Uterus (tissue), 4 donors: Measurements from ENCODE around the gene CEP350. TPM values are rescaled to one million over a fixed set of nuclear protein-coding genes. Genes with fewer than 3 reads are reported as not detected.

Experiments
- DNase-seq, 2 donors: peaks; one replicate each; pipeline ENCODE4 v3.0.0-alpha.2; 2019 to 2020
- H3K27ac ChIP-seq, 2 donors: fragments of 200-600 bp; sonication (generic); 1 replicate in 1 of 2; 2 replicates in 1 of 2; pipeline ENCODE4 v1.5.1; 2016 to 2018
- H3K27me3 ChIP-seq, 2 donors: fragments of 200-600 bp; sonication (generic); one replicate each; pipeline ENCODE4 v1.5.1; 2018 to 2019; ENCODE audit warnings: control low read depth in 1 of 2
- H3K36me3 ChIP-seq, 2 donors: fragments of 200-600 bp; sonication (generic); one replicate each; pipeline ENCODE4 v1.5.1; 2019; ENCODE audit warnings: control low read depth in 1 of 2
- H3K4me1 ChIP-seq, 2 donors: fragments of 200-600 bp; sonication (generic); one replicate each; pipeline ENCODE4 v1.5.1; 2018 to 2019; ENCODE audit warnings: control low read depth in 1 of 2
- H3K4me3 ChIP-seq, 2 donors: fragments of 200-600 bp; sonication (generic); 1 replicate in 1 of 2; 2 replicates in 1 of 2; pipeline ENCODE4 v1.5.1; 2018 to 2019; ENCODE audit warnings: mild to moderate bottlenecking in 1 of 2
- H3K9me3 ChIP-seq, 2 donors: fragments of 200-600 bp; sonication (generic); one replicate each; pipeline ENCODE4 v1.5.1; 2019; ENCODE audit warnings: control low read depth in 1 of 2
- CTCF ChIP-seq, 4 experiments: fragments of 200-600 bp in 2 of 4; fragments of 450-650 bp in 2 of 4; sonication (generic) in 2 of 4; IDR thresholded peaks; one replicate each; pipeline ENCODE4 v1.5.1; 2016 to 2019; ENCODE audit warnings: antibody characterized with exemption in 4 of 4, mild to moderate bottlenecking in 2 of 4, moderate library complexity in 1 of 4
- POLR2A ChIP-seq, 2 donors: fragments of 450-650 bp; IDR thresholded peaks; one replicate each; pipeline ENCODE4 v1.6.1; 2016; ENCODE audit warnings: antibody characterized with exemption in 2 of 2, mild to moderate bottlenecking in 1 of 2, moderate library complexity in 1 of 2
- intact Hi-C: fragments of 100-400 bp; cut with DNase I; formaldehyde crosslinking; loops from one replicate; pipeline ENCODE4 v1.15.1; 2023; ENCODE audit warnings: low total_unique reads
- total RNA-seq, 4 donors: library from RNA; depleted of rRNA in 3 of 4; stranded (reverse); fragments of >200 nt in 3 of 4; gene quantifications; one replicate each; pipeline versions ENCODE4 v1.1.0 to v1.2.4, GENCODE V29; 2014 to 2023
- donor health status: DM: yes; HTN: yes; CAD: no.

Gene CEP350
- total RNA-seq, 4 donors from 2014 or later, result 28.5 to 97.3 (median 82.7) TPM

GRCh38 chr1:180141381-180141934, 186.8 kb downstream of the CEP350 start:
- intact Hi-C loops, result no loop called here
- H3K4me3 ChIP-seq, result no peak overlapping the region
- no peak for DNase-seq
- H3K27ac ChIP-seq, result no peak overlapping the region
- H3K4me1 ChIP-seq, result no peaks in the 10 kb centered on the region
- H3K27me3 ChIP-seq, result no peaks in the 10 kb centered on the region
- H3K36me3 ChIP-seq, result no peaks in the 10 kb centered on the region
- no peak for TF ChIP-seq POLR2A (IDR thresholded peaks at IDR 0.05)
- TF ChIP-seq CTCF (IDR thresholded peaks at IDR 0.05), result no peak
- no peaks in the 10 kb centered on the region for H3K9me3 ChIP-seq

- H3K4me3 ChIP-seq, result no peak overlapping the region
- no peak for TF ChIP-seq POLR2A (IDR thresholded peaks at IDR 0.05)
- no peak for TF ChIP-seq CTCF (IDR thresholded peaks at IDR 0.05)
- no peaks in the 10 kb centered on the region for H3K27me3 ChIP-seq
- intact Hi-C loops, result no loop called here
- no peak for DNase-seq
- no peaks in the 10 kb centered on the region for H3K36me3 ChIP-seq
- no peaks in the 10 kb centered on the region for H3K4me1 ChIP-seq
- no peak overlapping the region for H3K27ac ChIP-seq
- H3K9me3 ChIP-seq, result no peaks in the 10 kb centered on the region
Measured at GRCh38 chr1:180143359-180143758, 188.7 kb downstream of the CEP350 start.

GRCh38 chr1:180144659-180145357, 190.2 kb downstream of the CEP350 start:
- no peak overlapping the region for H3K4me3 ChIP-seq
- H3K27me3 ChIP-seq, result no peaks in the 10 kb centered on the region
- DNase-seq, result no peak
- no peaks in the 10 kb centered on the region for H3K36me3 ChIP-seq
- TF ChIP-seq POLR2A (IDR thresholded peaks at IDR 0.05), result no peak
- TF ChIP-seq CTCF (IDR thresholded peaks at IDR 0.05), result no peak
- no peaks in the 10 kb centered on the region for H3K4me1 ChIP-seq
- intact Hi-C loops, result no loop called here
- peak overlapping the region; percentile 33 to 39 for H3K27ac ChIP-seq
- no peaks in the 10 kb centered on the region for H3K9me3 ChIP-seq

GRCh38 chr1:180145446-180145845, 190.8 kb downstream of the CEP350 start:
- intact Hi-C loops, result no loop called here
- no peaks in the 10 kb centered on the region for H3K27me3 ChIP-seq
- no peak for TF ChIP-seq POLR2A (IDR thresholded peaks at IDR 0.05)
- TF ChIP-seq CTCF (IDR thresholded peaks at IDR 0.05), result no peak
- H3K4me1 ChIP-seq, result no peaks in the 10 kb centered on the region
- no peak overlapping the region for H3K4me3 ChIP-seq
- no peak for DNase-seq
- no peaks in the 10 kb centered on the region for H3K9me3 ChIP-seq
- no peaks in the 10 kb centered on the region for H3K36me3 ChIP-seq
- H3K27ac ChIP-seq, result peak overlapping the region; percentile 33 to 39

GRCh38 chr1:180150982-180151381, 196.4 kb downstream of the CEP350 start:
- no peak for DNase-seq
- H3K9me3 ChIP-seq, result no peaks in the 10 kb centered on the region
- intact Hi-C loops, result no loop called here

More at GRCh38 chr1:180150982-180151381, 196.4 kb downstream of the CEP350 start:
- no peak overlapping the region for H3K27ac ChIP-seq
- no peaks in the 10 kb centered on the region for H3K36me3 ChIP-seq
- TF ChIP-seq POLR2A (IDR thresholded peaks at IDR 0.05) (no peak), CTCF (IDR thresholded peaks at IDR 0.05) (no peak)
- H3K4me3 ChIP-seq, result no peak overlapping the region
- no peaks in the 10 kb centered on the region for H3K4me1 ChIP-seq
- H3K27me3 ChIP-seq, result no peaks in the 10 kb centered on the region
